ENCODE results near the gene PM20D2.

Gene PM20D2

GRCh38 chr6:89200706-89201215, 54.9 kb downstream of the PM20D2 start:
- H3K79me2 ChIP-seq (ENCODE audit: insufficient read depth, low read length): no peaks in the 10 kb centered on the region
- H3K36me3 ChIP-seq (ENCODE audit: insufficient read depth, low read length): no peaks in the 10 kb centered on the region
- no peak overlapping the region for H3K4me3 ChIP-seq (ENCODE audit: low read length, poor library complexity, severe bottlenecking)
- no peak overlapping the region for H3K9ac ChIP-seq (ENCODE audit: low read depth, low read length, poor library complexity, severe bottlenecking)
- H3K9me3 ChIP-seq (ENCODE audit: insufficient read depth, low read depth, low read length): no peaks in the 10 kb centered on the region
- H3K4me2 ChIP-seq (ENCODE audit: low read depth, low read length, poor library complexity, severe bottlenecking): no peak overlapping the region
- no peaks in the 10 kb centered on the region for H3F3A ChIP-seq (ENCODE audit: low read depth)
- H2AFZ ChIP-seq (ENCODE audit: low read length): no peak overlapping the region
- H4K20me1 ChIP-seq (ENCODE audit: insufficient read depth, low read length, poor library complexity, severe bottlenecking): no peaks in the 10 kb centered on the region
- TF ChIP-seq EZH2phosphoT487 (IDR thresholded peaks at IDR 0.05; ENCODE audit: borderline replicate concordance): no peak
- no peak for TF ChIP-seq CTCF (conservative IDR thresholded peaks at IDR 0.05; ENCODE audit: low read length)
- H3K27me3 ChIP-seq (ENCODE audit: insufficient read depth, low read length, poor library complexity, severe bottlenecking): no peaks in the 10 kb centered on the region
- no peaks in the 10 kb centered on the region for H3K4me1 ChIP-seq (ENCODE audit: insufficient read depth, low read length, poor library complexity, severe bottlenecking)
- H3K9me2 ChIP-seq (replicated peaks; ENCODE audit: low read depth, low read length): no peaks in the 10 kb centered on the region

GRCh38 chr6:89204096-89204495, 58.2 kb downstream of the PM20D2 start:
- Histone ChIP-seq H3K9ac (ENCODE audit: low read depth, low read length, poor library complexity, severe bottlenecking) (no peak overlapping the region), H3K9me2 (replicated peaks; ENCODE audit: low read depth, low read length) (no peaks in the 10 kb centered on the region), H3K27me3 (ENCODE audit: insufficient read depth, low read length, poor library complexity, severe bottlenecking) (no peaks in the 10 kb centered on the region), H3K36me3 (ENCODE audit: insufficient read depth, low read length) (no peaks in the 10 kb centered on the region), H4K20me1 (ENCODE audit: insufficient read depth, low read length, poor library complexity, severe bottlenecking) (no peaks in the 10 kb centered on the region), H3K4me3 (ENCODE audit: low read length, poor library complexity, severe bottlenecking) (no peak overlapping the region), H3K4me1 (ENCODE audit: insufficient read depth, low read length, poor library complexity, severe bottlenecking) (no peaks in the 10 kb centered on the region), H2AFZ (ENCODE audit: low read length) (no peak overlapping the region), H3K4me2 (ENCODE audit: low read depth, low read length, poor library complexity, severe bottlenecking) (no peak overlapping the region), H3K9me3 (ENCODE audit: insufficient read depth, low read depth, low read length) (no peaks in the 10 kb centered on the region), H3K79me2 (ENCODE audit: insufficient read depth, low read length) (no peaks in the 10 kb centered on the region), H3F3A (ENCODE audit: low read depth) (no peaks in the 10 kb centered on the region)
- TF ChIP-seq EZH2phosphoT487 (IDR thresholded peaks at IDR 0.05; ENCODE audit: borderline replicate concordance) (no peak), CTCF (conservative IDR thresholded peaks at IDR 0.05; ENCODE audit: low read length) (no peak)

GRCh38 chr6:89205819-89206218, 60.0 kb downstream of the PM20D2 start:
- H3K4me3 ChIP-seq (ENCODE audit: low read length, poor library complexity, severe bottlenecking): no peak overlapping the region
- no peaks in the 10 kb centered on the region for H3K79me2 ChIP-seq (ENCODE audit: insufficient read depth, low read length)
- no peaks in the 10 kb centered on the region for H3K9me3 ChIP-seq (ENCODE audit: insufficient read depth, low read depth, low read length)
- peaks cover 7% of the 10 kb centered on the region for H3K4me1 ChIP-seq (ENCODE audit: insufficient read depth, low read length, poor library complexity, severe bottlenecking)
- no peaks in the 10 kb centered on the region for H3F3A ChIP-seq (ENCODE audit: low read depth)
- H3K4me2 ChIP-seq (ENCODE audit: low read depth, low read length, poor library complexity, severe bottlenecking): no peak overlapping the region
- TF ChIP-seq EZH2phosphoT487 (IDR thresholded peaks at IDR 0.05; ENCODE audit: borderline replicate concordance) (no peak), CTCF (conservative IDR thresholded peaks at IDR 0.05; ENCODE audit: low read length) (no peak)
- no peak overlapping the region for H3K9ac ChIP-seq (ENCODE audit: low read depth, low read length, poor library complexity, severe bottlenecking)
- H2AFZ ChIP-seq (ENCODE audit: low read length): no peak overlapping the region
- no peaks in the 10 kb centered on the region for H3K9me2 ChIP-seq (replicated peaks; ENCODE audit: low read depth, low read length)
- no peaks in the 10 kb centered on the region for H4K20me1 ChIP-seq (ENCODE audit: insufficient read depth, low read length, poor library complexity, severe bottlenecking)
- no peaks in the 10 kb centered on the region for H3K27me3 ChIP-seq (ENCODE audit: insufficient read depth, low read length, poor library complexity, severe bottlenecking)
- H3K36me3 ChIP-seq (ENCODE audit: insufficient read depth, low read length): no peaks in the 10 kb centered on the region
